Measurements from ENCODE around the gene CKS1B. TPM values are rescaled to one million over a fixed set of nuclear protein-coding genes. Genes with fewer than 3 reads are reported as not detected.
A peak's percentile ranks its signal among the peaks of the same experiment; 100 is the strongest.

Gene CKS1B
- total RNA-seq, 1 donor: 23.2 TPM

GRCh38 chr1:154969860-154970452 lies 4.5 kb upstream of the CKS1B start:
- H3K9me3 ChIP-seq (ENCODE audit: low read depth, low read length): no peaks in the 10 kb centered on the region
- no peak overlapping the region for H2AFZ ChIP-seq (ENCODE audit: low read length)
- H3K27ac ChIP-seq (ENCODE audit: low read depth, low read length): peak overlapping the region; percentile 97
- peaks cover 55% of the 10 kb centered on the region for H3K79me2 ChIP-seq (ENCODE audit: insufficient read depth, low read length)
- no peak for TF ChIP-seq CTCF (IDR thresholded peaks at IDR 0.05; ENCODE audit: extremely low read depth, low read depth, low read length)
- H3K4me2 ChIP-seq (ENCODE audit: insufficient read depth, low read length): peak overlapping the region; percentile 99
- H3K27me3 ChIP-seq (ENCODE audit: insufficient read depth, low read length): no peaks in the 10 kb centered on the region
- DNase-seq (ENCODE audit: insufficient read length, low spot score, missing footprints): peak; percentile 80
- peaks cover 39% of the 10 kb centered on the region for H4K20me1 ChIP-seq (ENCODE audit: insufficient read depth, low read length)
- peaks cover 34% of the 10 kb centered on the region for H3K36me3 ChIP-seq (ENCODE audit: insufficient read depth, low read length)
- H3K4me3 ChIP-seq (ENCODE audit: insufficient read depth, low read length): peak overlapping the region; percentile 83
- peaks cover 59% of the 10 kb centered on the region for H3K4me1 ChIP-seq (ENCODE audit: insufficient read depth, low read length)

GRCh38 chr1:154970631-154971340 lies 3.7 kb upstream of the CKS1B start, which contains the start of gene SHC1:
TSS of gene SHC1 (minus strand) at chr1:154970747. CDS start at chr1:154970526, 221 bp downstream.
- H3K4me2 ChIP-seq (ENCODE audit: insufficient read depth, low read length): peak within 1 kb of the TSS; percentile 99
- H2AFZ ChIP-seq (ENCODE audit: low read length): no peak within 1 kb of the TSS
- peaks cover 27% of the 10 kb centered on the region for H3K36me3 ChIP-seq (ENCODE audit: insufficient read depth, low read length)
- peak within 1 kb of the TSS; percentile 97 for H3K27ac ChIP-seq (ENCODE audit: low read depth, low read length)
- peaks cover 59% of the 10 kb centered on the region for H3K4me1 ChIP-seq (ENCODE audit: insufficient read depth, low read length)
- peaks cover 54% of the 10 kb centered on the region for H3K79me2 ChIP-seq (ENCODE audit: insufficient read depth, low read length)
- H3K27me3 ChIP-seq (ENCODE audit: insufficient read depth, low read length): no peaks in the 10 kb centered on the region
- peak within 1 kb of the TSS; percentile 83 for H3K4me3 ChIP-seq (ENCODE audit: insufficient read depth, low read length)
- DNase-seq (ENCODE audit: insufficient read length, low spot score, missing footprints): peak; percentile 98
- H3K9me3 ChIP-seq (ENCODE audit: low read depth, low read length): no peaks in the 10 kb centered on the region
- peaks cover 32% of the 10 kb centered on the region for H4K20me1 ChIP-seq (ENCODE audit: insufficient read depth, low read length)
- TF ChIP-seq CTCF (IDR thresholded peaks at IDR 0.05; ENCODE audit: extremely low read depth, low read depth, low read length): no peak

- peaks cover 64% of the 10 kb centered on the region for H3K4me1 ChIP-seq (ENCODE audit: insufficient read depth, low read length)
- peaks cover 54% of the 10 kb centered on the region for H3K79me2 ChIP-seq (ENCODE audit: insufficient read depth, low read length)
- peak overlapping the region; percentile 83 for H3K4me3 ChIP-seq (ENCODE audit: insufficient read depth, low read length)
- peak overlapping the region; percentile 97 for H3K27ac ChIP-seq (ENCODE audit: low read depth, low read length)
- H4K20me1 ChIP-seq (ENCODE audit: insufficient read depth, low read length): peaks cover 29% of the 10 kb centered on the region
- TF ChIP-seq CTCF (IDR thresholded peaks at IDR 0.05; ENCODE audit: extremely low read depth, low read depth, low read length): no peak
- H3K4me2 ChIP-seq (ENCODE audit: insufficient read depth, low read length): peak overlapping the region; percentile 99
- no peaks in the 10 kb centered on the region for H3K27me3 ChIP-seq (ENCODE audit: insufficient read depth, low read length)
- peak; percentile 81 for DNase-seq (ENCODE audit: insufficient read length, low spot score, missing footprints)
- no peak overlapping the region for H2AFZ ChIP-seq (ENCODE audit: low read length)
- H3K36me3 ChIP-seq (ENCODE audit: insufficient read depth, low read length): peaks cover 20% of the 10 kb centered on the region
- no peaks in the 10 kb centered on the region for H3K9me3 ChIP-seq (ENCODE audit: low read depth, low read length)
Measured at GRCh38 chr1:154971341-154971998, 3.0 kb upstream of the CKS1B start.

GRCh38 chr1:154972213-154972516 lies 2.3 kb upstream of the CKS1B start:
- H4K20me1 ChIP-seq (ENCODE audit: insufficient read depth, low read length): peaks cover 24% of the 10 kb centered on the region
- peaks cover 13% of the 10 kb centered on the region for H3K36me3 ChIP-seq (ENCODE audit: insufficient read depth, low read length)
- H3K27me3 ChIP-seq (ENCODE audit: insufficient read depth, low read length): no peaks in the 10 kb centered on the region
- no peak for TF ChIP-seq CTCF (IDR thresholded peaks at IDR 0.05; ENCODE audit: extremely low read depth, low read depth, low read length)
- peak overlapping the region; percentile 99 for H3K4me2 ChIP-seq (ENCODE audit: insufficient read depth, low read length)
- H3K9me3 ChIP-seq (ENCODE audit: low read depth, low read length): no peaks in the 10 kb centered on the region
- H3K4me1 ChIP-seq (ENCODE audit: insufficient read depth, low read length): peaks cover 67% of the 10 kb centered on the region
- H2AFZ ChIP-seq (ENCODE audit: low read length): no peak overlapping the region
- DNase-seq (ENCODE audit: insufficient read length, low spot score, missing footprints): no peak
- peaks cover 54% of the 10 kb centered on the region for H3K79me2 ChIP-seq (ENCODE audit: insufficient read depth, low read length)
- peak overlapping the region; percentile 79 for H3K4me3 ChIP-seq (ENCODE audit: insufficient read depth, low read length)
- peak overlapping the region; percentile 97 for H3K27ac ChIP-seq (ENCODE audit: low read depth, low read length)
